HUES64 (cell line): ENCODE results near the gene LHFPL6.

Source experiments
- H3K27ac ChIP-seq: 2 replicates; pipeline ENCODE4 v1.7.0; 2013; ENCODE audit warnings: low read depth, low read length, inconsistent platforms
- H3K27me3 ChIP-seq: 2 replicates; pipeline ENCODE4 v1.6.1; 2013; ENCODE audit warnings: mild to moderate bottlenecking, low read length; ENCODE audit not compliant: insufficient read depth
- H3K36me3 ChIP-seq: 2 replicates; pipeline ENCODE4 v1.6.1; 2013; ENCODE audit warnings: mild to moderate bottlenecking, low read length; ENCODE audit not compliant: insufficient read depth
- H3K4me1 ChIP-seq: 2 replicates; pipeline ENCODE4 v1.6.1; 2013; ENCODE audit warnings: mild to moderate bottlenecking, low read length, moderate library complexity; ENCODE audit not compliant: insufficient read depth
- H3K4me3 ChIP-seq: 2 replicates; pipeline ENCODE4 v1.5.1; 2013; ENCODE audit warnings: mild to moderate bottlenecking, low read length, moderate library complexity
- H3K9ac ChIP-seq: 2 replicates; pipeline ENCODE4 v1.6.1; 2013; ENCODE audit warnings: mild to moderate bottlenecking, low read depth, low read length
- H3K9me3 ChIP-seq: 2 replicates; pipeline ENCODE4 v1.6.1; 2013; ENCODE audit warnings: low read depth, low read length; ENCODE audit not compliant: insufficient read depth
- whole genome bisulfite sequencing: fragments of 150-250, 120-280 bp; methylation state at CpG from one replicate; pipeline ENCODE4 v1.1.7; 2013; ENCODE audit warnings: missing lambda C conversion rate; 5-methylcytosine and 5-hydroxymethylcytosine counted together

The LHFPL6 gene

DNA sequence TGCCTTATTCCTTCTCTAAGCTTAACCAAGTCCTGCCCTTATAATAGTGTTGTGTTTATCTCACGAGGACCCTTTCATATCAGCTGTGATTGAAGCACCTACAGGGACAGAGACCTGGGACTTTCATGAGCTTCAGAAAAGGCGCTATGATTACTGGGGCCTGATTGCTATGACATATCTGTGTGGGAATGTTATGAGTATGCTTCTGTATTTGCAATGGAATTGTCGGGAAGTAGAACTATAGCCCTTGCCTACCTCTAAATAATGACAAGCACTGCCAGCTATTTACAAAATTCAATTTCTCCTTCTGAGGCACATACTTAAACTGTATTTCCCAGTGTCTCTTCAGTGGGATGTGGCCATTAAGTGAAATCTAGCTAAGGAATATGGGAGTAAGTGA is 191.5 kb downstream of the LHFPL6 start:
- no peak overlapping the region for H3K9ac ChIP-seq
- no peak overlapping the region for H3K4me3 ChIP-seq
- H3K36me3 ChIP-seq: no peaks in the 10 kb centered on the region
- peaks cover 50% of the 10 kb centered on the region for H3K4me1 ChIP-seq
- no peaks in the 10 kb centered on the region for H3K27me3 ChIP-seq
- H3K9me3 ChIP-seq: no peaks in the 10 kb centered on the region
- no peak overlapping the region for H3K27ac ChIP-seq
- WGBS: 90% methylated on average over 2 of the region's 3 CpGs

- H3K9ac ChIP-seq: no peak overlapping the region
- no peaks in the 10 kb centered on the region for H3K27me3 ChIP-seq
- H3K9me3 ChIP-seq: no peaks in the 10 kb centered on the region
- H3K27ac ChIP-seq: no peak overlapping the region
- no peaks in the 10 kb centered on the region for H3K36me3 ChIP-seq
- H3K4me3 ChIP-seq: no peak overlapping the region
- H3K4me1 ChIP-seq: peaks cover 48% of the 10 kb centered on the region
- WGBS: 88% methylated on average over 3 of the region's 5 CpGs
Observed at GRCh38 chr13:39410964-39411363, 192.0 kb downstream of the LHFPL6 start.

DNA sequence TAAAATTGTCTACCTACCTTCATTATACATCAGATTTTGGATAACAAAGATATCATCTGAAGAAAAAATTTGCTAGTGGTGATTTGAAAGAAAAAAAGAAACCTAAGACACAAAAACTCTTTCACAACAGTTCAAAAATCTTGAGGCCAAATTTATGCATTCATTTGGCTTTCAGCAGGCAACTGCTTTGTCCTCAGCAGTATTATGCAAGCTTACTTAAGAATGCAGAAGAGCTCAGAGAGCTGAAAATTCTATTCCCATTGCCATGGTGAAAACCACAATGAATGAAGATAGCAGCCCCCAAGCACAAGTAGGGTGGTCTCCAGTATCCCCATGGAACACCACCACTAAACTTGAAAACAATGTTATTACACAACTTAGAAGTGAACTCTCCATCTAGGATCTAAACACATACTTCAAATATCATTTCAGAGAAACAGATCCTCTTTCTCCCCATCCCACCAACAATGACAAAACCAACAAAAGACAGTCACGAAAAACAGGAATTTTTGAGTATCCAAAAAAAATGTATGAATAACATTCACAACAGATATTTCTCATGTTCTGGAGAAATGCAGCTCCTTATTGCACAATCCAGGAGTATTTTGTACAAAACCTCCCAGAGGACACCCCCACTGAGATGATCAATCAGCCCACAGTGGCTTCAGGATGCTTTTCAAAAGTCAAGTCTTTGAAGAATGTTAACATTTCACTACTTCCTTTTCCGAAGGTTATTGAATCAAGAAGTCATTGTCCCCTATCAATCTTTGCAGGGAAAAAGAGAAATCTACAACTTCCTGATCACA is 192.7 kb downstream of the LHFPL6 start:
- H3K27ac ChIP-seq: peak overlapping the region; percentile 54; the same call in 1 of the 2 replicates
- H3K36me3 ChIP-seq: no peaks in the 10 kb centered on the region
- H3K4me1 ChIP-seq: peaks cover 48% of the 10 kb centered on the region
- no peaks in the 10 kb centered on the region for H3K27me3 ChIP-seq
- H3K9me3 ChIP-seq: no peaks in the 10 kb centered on the region
- no peak overlapping the region for H3K9ac ChIP-seq
- H3K4me3 ChIP-seq: no peak overlapping the region
- 54% methylated on average over 2 of the region's 2 CpGs for WGBS

- H3K9me3 ChIP-seq: no peaks in the 10 kb centered on the region
- H3K27ac ChIP-seq: no peak overlapping the region
- no peak overlapping the region for H3K4me3 ChIP-seq
- H3K27me3 ChIP-seq: no peaks in the 10 kb centered on the region
- H3K36me3 ChIP-seq: no peaks in the 10 kb centered on the region
- WGBS: 96% methylated on average over 3 of the region's 3 CpGs
- H3K9ac ChIP-seq: no peak overlapping the region
- H3K4me1 ChIP-seq: peaks cover 47% of the 10 kb centered on the region
Observed at GRCh38 chr13:39408512-39408911, 194.5 kb downstream of the LHFPL6 start.

DNA sequence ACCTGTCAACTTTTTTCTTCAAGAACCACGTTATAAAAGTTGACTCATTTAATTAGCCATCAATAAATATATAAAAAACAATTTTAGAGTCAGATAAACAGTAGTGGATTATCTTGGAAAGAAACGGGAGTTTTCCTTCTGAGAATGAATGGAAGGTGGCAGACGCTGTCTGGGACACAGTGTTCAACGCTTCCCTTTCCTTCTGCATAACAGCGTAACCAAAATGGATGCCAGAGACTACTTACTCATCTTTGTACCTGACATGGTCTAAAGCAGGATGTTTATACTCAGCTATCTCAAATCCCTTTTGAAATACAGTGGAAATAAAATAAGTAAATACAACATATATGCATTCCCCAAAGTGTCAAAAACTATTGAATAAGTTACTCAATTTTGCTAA is 195.2 kb downstream of the LHFPL6 start:
- Histone ChIP-seq H3K27me3 (no peaks in the 10 kb centered on the region), H3K9me3 (no peaks in the 10 kb centered on the region), H3K4me1 (peaks cover 47% of the 10 kb centered on the region), H3K4me3 (no peak overlapping the region), H3K27ac (no peak overlapping the region), H3K36me3 (no peaks in the 10 kb centered on the region), H3K9ac (no peak overlapping the region)
- WGBS: 93% methylated on average over 5 of the region's 5 CpGs

GRCh38 chr13:39407138-39407537 is 195.9 kb downstream of the LHFPL6 start:
- no peak overlapping the region for H3K27ac ChIP-seq
- no peaks in the 10 kb centered on the region for H3K27me3 ChIP-seq
- H3K36me3 ChIP-seq: no peaks in the 10 kb centered on the region
- no peak overlapping the region for H3K4me3 ChIP-seq
- H3K4me1 ChIP-seq: peaks cover 46% of the 10 kb centered on the region
- H3K9ac ChIP-seq: no peak overlapping the region
- H3K9me3 ChIP-seq: no peaks in the 10 kb centered on the region

DNA sequence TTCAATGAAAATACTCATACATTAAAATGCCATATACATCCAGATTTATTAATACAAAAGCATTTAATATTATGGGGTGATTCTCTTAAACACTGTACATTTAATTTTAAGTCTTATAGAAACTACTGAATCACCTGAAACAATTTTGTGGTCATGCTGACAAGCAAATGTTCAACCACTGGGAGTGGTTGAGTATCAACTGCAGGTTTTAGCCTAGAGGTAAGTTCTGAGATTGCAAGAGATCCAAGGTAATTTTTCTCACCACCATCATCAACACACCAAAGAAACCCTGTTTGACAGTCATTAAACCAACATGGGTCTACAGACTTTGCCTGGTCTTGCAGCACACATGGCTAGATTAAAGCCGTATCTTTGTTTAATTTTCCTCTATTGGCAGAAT is 196.3 kb downstream of the LHFPL6 start:
- 97% methylated on average over 1 of the region's 1 CpG for WGBS
- Histone ChIP-seq H3K36me3 (no peaks in the 10 kb centered on the region), H3K27ac (no peak overlapping the region), H3K4me3 (no peak overlapping the region), H3K4me1 (peaks cover 44% of the 10 kb centered on the region), H3K9ac (no peak overlapping the region), H3K9me3 (no peaks in the 10 kb centered on the region), H3K27me3 (no peaks in the 10 kb centered on the region)

DNA sequence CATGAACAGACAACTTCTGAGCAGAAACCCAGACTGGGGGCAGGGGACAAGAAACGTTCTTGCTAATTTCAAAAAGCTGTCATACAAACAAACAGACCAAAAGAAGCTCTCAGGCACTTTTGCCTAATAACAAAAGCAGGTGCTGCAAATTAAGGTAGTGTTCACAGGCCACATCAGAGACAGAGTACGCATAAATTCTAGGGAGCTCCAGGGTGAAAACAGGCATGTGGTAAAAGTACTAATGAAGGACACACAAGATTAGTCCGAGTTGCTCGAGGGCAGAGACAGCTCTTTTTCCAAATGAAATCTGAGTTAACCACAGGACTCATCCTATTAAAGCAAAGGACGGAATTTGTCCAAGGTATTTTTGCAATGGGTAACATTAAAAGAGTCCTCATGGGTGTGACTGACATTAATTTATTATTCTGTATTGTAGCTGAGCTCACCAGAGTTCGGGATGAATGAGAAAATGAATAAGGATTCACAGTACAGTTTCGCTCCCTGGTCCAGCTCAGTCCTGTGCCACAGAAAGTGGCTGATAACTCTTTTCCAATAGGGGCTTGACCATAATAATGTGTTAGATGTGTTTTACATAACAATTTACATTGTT is 197.3 kb downstream of the LHFPL6 start:
- WGBS: 66% methylated on average over 7 of the region's 7 CpGs
- no peaks in the 10 kb centered on the region for H3K27me3 ChIP-seq
- H3K36me3 ChIP-seq: no peaks in the 10 kb centered on the region
- H3K27ac ChIP-seq: no peak overlapping the region
- no peak overlapping the region for H3K9ac ChIP-seq
- H3K9me3 ChIP-seq: no peaks in the 10 kb centered on the region
- peaks cover 42% of the 10 kb centered on the region for H3K4me1 ChIP-seq
- H3K4me3 ChIP-seq: no peak overlapping the region

DNA sequence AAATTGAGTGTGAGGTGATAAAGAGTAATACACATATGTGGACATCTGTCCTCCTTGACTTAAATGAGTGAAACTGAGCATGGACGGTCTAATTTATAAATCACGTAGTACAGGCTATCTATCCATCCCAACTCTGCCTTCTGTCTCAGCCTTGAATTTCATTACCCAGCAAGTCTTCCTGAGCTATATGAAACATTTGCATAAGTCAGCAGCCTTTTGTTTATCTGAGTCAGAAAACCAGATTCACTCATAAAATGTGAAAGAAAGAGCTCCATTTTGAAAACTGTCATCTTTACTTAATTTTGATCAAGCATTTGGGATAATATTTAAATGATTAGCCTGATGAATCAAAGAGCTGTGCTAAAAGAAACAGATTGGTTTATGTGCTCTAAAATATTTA is 197.9 kb downstream of the LHFPL6 start:
- WGBS: 100% methylated on average over 2 of the region's 2 CpGs
- H3K4me1 ChIP-seq: peaks cover 36% of the 10 kb centered on the region
- H3K9me3 ChIP-seq: no peaks in the 10 kb centered on the region
- no peaks in the 10 kb centered on the region for H3K36me3 ChIP-seq
- no peak overlapping the region for H3K27ac ChIP-seq
- no peak overlapping the region for H3K4me3 ChIP-seq
- H3K27me3 ChIP-seq: no peaks in the 10 kb centered on the region
- no peak overlapping the region for H3K9ac ChIP-seq

- H3K9me3 ChIP-seq: no peaks in the 10 kb centered on the region
- peaks cover 29% of the 10 kb centered on the region for H3K4me1 ChIP-seq
- H3K27me3 ChIP-seq: peaks cover 11% of the 10 kb centered on the region
- no peak overlapping the region for H3K4me3 ChIP-seq
- H3K9ac ChIP-seq: no peak overlapping the region
- no peaks in the 10 kb centered on the region for H3K36me3 ChIP-seq
- H3K27ac ChIP-seq: no peak overlapping the region
Observed at GRCh38 chr13:39403106-39403505, 199.9 kb downstream of the LHFPL6 start.

DNA sequence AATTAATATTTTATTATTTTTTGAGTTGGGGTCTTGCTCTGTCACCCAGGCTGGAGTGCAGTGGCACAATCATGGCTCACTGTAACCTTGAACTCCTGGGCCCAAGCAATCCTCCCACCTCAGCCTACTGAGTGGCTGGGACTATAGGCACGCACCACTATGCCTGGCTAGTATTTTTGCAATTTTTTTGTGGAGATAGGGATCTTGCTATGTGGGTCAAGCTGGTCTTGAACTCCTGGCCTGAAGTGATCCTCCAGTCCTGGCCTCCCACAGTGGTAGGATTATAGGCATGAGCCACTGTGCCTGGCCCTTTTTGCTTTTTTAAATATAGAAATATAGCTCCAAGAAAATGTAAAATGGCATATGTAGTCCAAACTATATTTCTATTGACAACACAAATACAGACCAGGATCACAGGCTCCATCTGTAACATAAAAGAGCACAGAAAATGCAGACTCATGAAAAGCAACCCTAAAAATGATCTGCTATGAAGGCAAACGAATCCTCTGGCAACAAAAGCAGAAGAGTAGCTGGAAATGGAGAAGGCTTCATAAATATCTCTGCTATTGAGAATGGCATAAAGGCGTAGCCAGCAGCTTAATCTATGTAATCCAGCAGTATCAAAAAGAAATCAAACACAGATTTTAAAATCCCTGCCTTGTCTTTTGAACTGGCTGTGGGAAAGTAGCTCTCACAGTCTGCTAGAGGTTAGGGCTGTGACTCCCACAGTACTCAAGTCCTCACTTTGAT is 200.6 kb downstream of the LHFPL6 start:
- no peak overlapping the region for H3K4me3 ChIP-seq
- peaks cover 18% of the 10 kb centered on the region for H3K27me3 ChIP-seq
- no peak overlapping the region for H3K9ac ChIP-seq
- H3K27ac ChIP-seq: no peak overlapping the region
- H3K4me1 ChIP-seq: peaks cover 29% of the 10 kb centered on the region
- 89% methylated on average over 3 of the region's 3 CpGs for WGBS
- no peaks in the 10 kb centered on the region for H3K9me3 ChIP-seq
- H3K36me3 ChIP-seq: no peaks in the 10 kb centered on the region
